ENCODE measurements around the gene FCHO1. TPM values are rescaled to one million over a fixed set of nuclear protein-coding genes. Genes with fewer than 3 reads are reported as not detected.

The FCHO1 gene
- total and polyA plus RNA-seq, 2 experiments from 2014 or later = 18.5 to 42.3 TPM

DNA sequence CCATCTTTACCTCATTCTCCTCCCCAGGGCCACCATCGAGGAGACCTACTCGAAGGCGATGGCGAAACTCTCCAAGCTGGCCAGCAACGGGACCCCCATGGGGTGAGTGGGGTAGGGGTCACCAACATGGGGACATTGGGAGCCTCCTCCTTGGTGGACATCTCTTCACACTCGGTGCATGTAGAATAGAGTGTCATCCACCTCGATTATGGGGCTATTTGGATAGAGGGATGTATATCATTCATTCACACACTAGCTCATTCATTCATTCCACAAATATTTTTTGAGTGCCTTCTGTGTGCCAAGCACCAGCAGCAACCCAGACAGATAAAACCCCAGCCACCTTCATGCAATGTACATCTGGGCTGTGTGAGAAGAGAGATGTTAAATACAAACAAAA, 13.1 kb downstream of the FCHO1 start:
- Histone ChIP-seq H3K27ac (ENCODE audit: low read depth) (no peak overlapping the region), H3K4me2 (no peak overlapping the region), H3K27me3 (ENCODE audit: insufficient read depth) (no peaks in the 10 kb centered on the region), H3F3A (replicated peaks; ENCODE audit: low read depth) (0 out of 2 replicates have a peak, but pooled peaks cover 4% of the 10 kb centered on the region), H3K4me1 (ENCODE audit: insufficient read depth) (no peaks in the 10 kb centered on the region), H3K79me2 (replicated peaks; ENCODE audit: insufficient read depth) (no peaks in the 10 kb centered on the region), H3K9me2 (ENCODE audit: insufficient read depth) (no peaks in the 10 kb centered on the region), H2AFZ (no peak overlapping the region), H3K4me3 (no peak overlapping the region), H4K20me1 (replicated peaks; ENCODE audit: insufficient read depth) (no peaks in the 10 kb centered on the region), H3K36me3 (ENCODE audit: insufficient read depth) (no peaks in the 10 kb centered on the region)
- Mint-ChIP-seq H3K9me3 (no peaks in the 10 kb centered on the region; the same call in 2 of the 3 replicates), H3K4me1 (peaks cover 5% of the 10 kb centered on the region; the same call in 2 of the 3 replicates), H3K27ac (no peak overlapping the region), H3K27me3 (ENCODE audit: insufficient read depth, low read depth, poor library complexity) (peaks cover 12% of the 10 kb centered on the region), H3K4me3 (no peak overlapping the region), H3K36me3 (ENCODE audit: low read depth) (no peaks in the 10 kb centered on the region; the same call in 1 of the 3 replicates)
- DNase-seq (ENCODE audit: low spot score) (no peak), ATAC-seq (no peak)
- TF ChIP-seq NANOG (IDR thresholded peaks at IDR 0.05; ENCODE audit: borderline replicate concordance) (no peak), JUNB (IDR thresholded peaks at IDR 0.05; ENCODE audit: unreplicated experiment) (no peak), CREB1 (CRISPR knock-in tag; IDR thresholded peaks at IDR 0.05; ENCODE audit: low read depth) (no peak), ETS1 (IDR thresholded peaks at IDR 0.05) (no peak), ZNF114 (CRISPR knock-in tag; IDR thresholded peaks at IDR 0.05) (no peak), ZNF331 (CRISPR knock-in tag; IDR thresholded peaks at IDR 0.05; ENCODE audit: low read depth) (no peak), POLR2AphosphoS5 (IDR thresholded peaks at IDR 0.05; ENCODE audit: low read depth) (no peak), STAT1 (IDR thresholded peaks at IDR 0.05; ENCODE audit: unreplicated experiment) (no peak), EZH2phosphoT487 (IDR thresholded peaks at IDR 0.05; ENCODE audit: unreplicated experiment) (no peak), EZH2 (IDR thresholded peaks at IDR 0.05; ENCODE audit: low read depth, unreplicated experiment) (no peak)
- TF ChIP-seq, protein P1, sequence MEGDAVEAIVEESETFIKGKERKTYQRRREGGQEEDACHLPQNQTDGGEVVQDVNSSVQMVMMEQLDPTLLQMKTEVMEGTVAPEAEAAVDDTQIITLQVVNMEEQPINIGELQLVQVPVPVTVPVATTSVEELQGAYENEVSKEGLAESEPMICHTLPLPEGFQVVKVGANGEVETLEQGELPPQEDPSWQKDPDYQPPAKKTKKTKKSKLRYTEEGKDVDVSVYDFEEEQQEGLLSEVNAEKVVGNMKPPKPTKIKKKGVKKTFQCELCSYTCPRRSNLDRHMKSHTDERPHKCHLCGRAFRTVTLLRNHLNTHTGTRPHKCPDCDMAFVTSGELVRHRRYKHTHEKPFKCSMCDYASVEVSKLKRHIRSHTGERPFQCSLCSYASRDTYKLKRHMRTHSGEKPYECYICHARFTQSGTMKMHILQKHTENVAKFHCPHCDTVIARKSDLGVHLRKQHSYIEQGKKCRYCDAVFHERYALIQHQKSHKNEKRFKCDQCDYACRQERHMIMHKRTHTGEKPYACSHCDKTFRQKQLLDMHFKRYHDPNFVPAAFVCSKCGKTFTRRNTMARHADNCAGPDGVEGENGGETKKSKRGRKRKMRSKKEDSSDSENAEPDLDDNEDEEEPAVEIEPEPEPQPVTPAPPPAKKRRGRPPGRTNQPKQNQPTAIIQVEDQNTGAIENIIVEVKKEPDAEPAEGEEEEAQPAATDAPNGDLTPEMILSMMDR (conservative IDR thresholded peaks at IDR 0.05; ENCODE audit: low read depth in 2 of 2) = no peak
- TF ChIP-seq, protein P2, sequence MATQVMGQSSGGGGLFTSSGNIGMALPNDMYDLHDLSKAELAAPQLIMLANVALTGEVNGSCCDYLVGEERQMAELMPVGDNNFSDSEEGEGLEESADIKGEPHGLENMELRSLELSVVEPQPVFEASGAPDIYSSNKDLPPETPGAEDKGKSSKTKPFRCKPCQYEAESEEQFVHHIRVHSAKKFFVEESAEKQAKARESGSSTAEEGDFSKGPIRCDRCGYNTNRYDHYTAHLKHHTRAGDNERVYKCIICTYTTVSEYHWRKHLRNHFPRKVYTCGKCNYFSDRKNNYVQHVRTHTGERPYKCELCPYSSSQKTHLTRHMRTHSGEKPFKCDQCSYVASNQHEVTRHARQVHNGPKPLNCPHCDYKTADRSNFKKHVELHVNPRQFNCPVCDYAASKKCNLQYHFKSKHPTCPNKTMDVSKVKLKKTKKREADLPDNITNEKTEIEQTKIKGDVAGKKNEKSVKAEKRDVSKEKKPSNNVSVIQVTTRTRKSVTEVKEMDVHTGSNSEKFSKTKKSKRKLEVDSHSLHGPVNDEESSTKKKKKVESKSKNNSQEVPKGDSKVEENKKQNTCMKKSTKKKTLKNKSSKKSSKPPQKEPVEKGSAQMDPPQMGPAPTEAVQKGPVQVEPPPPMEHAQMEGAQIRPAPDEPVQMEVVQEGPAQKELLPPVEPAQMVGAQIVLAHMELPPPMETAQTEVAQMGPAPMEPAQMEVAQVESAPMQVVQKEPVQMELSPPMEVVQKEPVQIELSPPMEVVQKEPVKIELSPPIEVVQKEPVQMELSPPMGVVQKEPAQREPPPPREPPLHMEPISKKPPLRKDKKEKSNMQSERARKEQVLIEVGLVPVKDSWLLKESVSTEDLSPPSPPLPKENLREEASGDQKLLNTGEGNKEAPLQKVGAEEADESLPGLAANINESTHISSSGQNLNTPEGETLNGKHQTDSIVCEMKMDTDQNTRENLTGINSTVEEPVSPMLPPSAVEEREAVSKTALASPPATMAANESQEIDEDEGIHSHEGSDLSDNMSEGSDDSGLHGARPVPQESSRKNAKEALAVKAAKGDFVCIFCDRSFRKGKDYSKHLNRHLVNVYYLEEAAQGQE (IDR thresholded peaks at IDR 0.05; ENCODE audit: unreplicated experiment) = no peak
- TF ChIP-seq, protein P3, sequence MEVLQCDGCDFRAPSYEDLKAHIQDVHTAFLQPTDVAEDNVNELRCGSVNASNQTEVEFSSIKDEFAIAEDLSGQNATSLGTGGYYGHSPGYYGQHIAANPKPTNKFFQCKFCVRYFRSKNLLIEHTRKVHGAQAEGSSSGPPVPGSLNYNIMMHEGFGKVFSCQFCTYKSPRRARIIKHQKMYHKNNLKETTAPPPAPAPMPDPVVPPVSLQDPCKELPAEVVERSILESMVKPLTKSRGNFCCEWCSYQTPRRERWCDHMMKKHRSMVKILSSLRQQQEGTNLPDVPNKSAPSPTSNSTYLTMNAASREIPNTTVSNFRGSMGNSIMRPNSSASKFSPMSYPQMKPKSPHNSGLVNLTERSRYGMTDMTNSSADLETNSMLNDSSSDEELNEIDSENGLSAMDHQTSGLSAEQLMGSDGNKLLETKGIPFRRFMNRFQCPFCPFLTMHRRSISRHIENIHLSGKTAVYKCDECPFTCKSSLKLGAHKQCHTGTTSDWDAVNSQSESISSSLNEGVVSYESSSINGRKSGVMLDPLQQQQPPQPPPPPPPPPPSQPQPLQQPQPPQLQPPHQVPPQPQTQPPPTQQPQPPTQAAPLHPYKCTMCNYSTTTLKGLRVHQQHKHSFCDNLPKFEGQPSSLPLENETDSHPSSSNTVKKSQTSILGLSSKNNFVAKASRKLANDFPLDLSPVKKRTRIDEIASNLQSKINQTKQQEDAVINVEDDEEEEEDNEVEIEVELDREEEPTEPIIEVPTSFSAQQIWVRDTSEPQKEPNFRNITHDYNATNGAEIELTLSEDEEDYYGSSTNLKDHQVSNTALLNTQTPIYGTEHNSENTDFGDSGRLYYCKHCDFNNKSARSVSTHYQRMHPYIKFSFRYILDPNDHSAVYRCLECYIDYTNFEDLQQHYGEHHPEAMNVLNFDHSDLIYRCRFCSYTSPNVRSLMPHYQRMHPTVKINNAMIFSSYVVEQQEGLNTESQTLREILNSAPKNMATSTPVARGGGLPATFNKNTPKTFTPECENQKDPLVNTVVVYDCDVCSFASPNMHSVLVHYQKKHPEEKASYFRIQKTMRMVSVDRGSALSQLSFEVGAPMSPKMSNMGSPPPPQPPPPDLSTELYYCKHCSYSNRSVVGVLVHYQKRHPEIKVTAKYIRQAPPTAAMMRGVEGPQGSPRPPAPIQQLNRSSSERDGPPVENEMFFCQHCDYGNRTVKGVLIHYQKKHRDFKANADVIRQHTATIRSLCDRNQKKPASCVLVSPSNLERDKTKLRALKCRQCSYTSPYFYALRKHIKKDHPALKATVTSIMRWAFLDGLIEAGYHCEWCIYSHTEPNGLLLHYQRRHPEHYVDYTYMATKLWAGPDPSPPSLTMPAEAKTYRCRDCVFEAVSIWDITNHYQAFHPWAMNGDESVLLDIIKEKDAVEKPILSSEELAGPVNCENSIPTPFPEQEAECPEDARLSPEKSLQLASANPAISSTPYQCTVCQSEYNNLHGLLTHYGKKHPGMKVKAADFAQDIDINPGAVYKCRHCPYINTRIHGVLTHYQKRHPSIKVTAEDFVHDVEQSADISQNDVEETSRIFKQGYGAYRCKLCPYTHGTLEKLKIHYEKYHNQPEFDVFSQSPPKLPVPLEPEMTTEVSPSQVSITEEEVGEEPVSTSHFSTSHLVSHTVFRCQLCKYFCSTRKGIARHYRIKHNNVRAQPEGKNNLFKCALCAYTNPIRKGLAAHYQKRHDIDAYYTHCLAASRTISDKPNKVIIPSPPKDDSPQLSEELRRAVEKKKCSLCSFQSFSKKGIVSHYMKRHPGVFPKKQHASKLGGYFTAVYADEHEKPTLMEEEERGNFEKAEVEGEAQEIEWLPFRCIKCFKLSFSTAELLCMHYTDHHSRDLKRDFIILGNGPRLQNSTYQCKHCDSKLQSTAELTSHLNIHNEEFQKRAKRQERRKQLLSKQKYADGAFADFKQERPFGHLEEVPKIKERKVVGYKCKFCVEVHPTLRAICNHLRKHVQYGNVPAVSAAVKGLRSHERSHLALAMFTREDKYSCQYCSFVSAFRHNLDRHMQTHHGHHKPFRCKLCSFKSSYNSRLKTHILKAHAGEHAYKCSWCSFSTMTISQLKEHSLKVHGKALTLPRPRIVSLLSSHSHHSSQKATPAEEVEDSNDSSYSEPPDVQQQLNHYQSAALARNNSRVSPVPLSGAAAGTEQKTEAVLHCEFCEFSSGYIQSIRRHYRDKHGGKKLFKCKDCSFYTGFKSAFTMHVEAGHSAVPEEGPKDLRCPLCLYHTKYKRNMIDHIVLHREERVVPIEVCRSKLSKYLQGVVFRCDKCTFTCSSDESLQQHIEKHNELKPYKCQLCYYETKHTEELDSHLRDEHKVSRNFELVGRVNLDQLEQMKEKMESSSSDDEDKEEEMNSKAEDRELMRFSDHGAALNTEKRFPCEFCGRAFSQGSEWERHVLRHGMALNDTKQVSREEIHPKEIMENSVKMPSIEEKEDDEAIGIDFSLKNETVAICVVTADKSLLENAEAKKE (CRISPR knock-in tag; IDR thresholded peaks at IDR 0.05) = no peak

All from GM23338 (cell line).